Ascending aorta (tissue), 2 donors: ENCODE measurements around the gene OR6C2. TPM values are rescaled to one million over a fixed set of nuclear protein-coding genes. Genes with fewer than 3 reads are reported as not detected.
"Not testable (repeated sequence)": the region's sequence is repeated elsewhere in the genome, so short reads cannot be mapped to it uniquely, and the experiment has no call there.

Source experiments
- DNase-seq, 2 donors: peaks; one replicate each; pipeline ENCODE4 v3.0.0-alpha.2; 2019; ENCODE audit warnings: low spot score in 2 of 2
- H3K27ac ChIP-seq, 2 donors: fragments of 200-600 bp; sonication (generic); one replicate each; pipeline ENCODE4 v1.5.1; 2016 to 2017; ENCODE audit warnings: mild to moderate bottlenecking in 1 of 2
- H3K27me3 ChIP-seq: fragments of 200-600 bp; sonication (generic); one replicate; pipeline ENCODE4 v1.5.1; 2017
- H3K36me3 ChIP-seq, 2 donors: fragments of 200-600 bp; sonication (generic); one replicate each; pipeline ENCODE4 v1.5.1; 2016
- H3K4me1 ChIP-seq, 2 donors: fragments of 200-600 bp; sonication (generic); one replicate each; pipeline ENCODE4 v1.5.1; 2016 to 2017; ENCODE audit warnings: mild to moderate bottlenecking in 1 of 2
- H3K4me3 ChIP-seq, 2 donors: fragments of 200-600 bp; sonication (generic); one replicate each; pipeline ENCODE4 v1.5.1; 2016 to 2017; ENCODE audit warnings: mild to moderate bottlenecking in 1 of 2
- H3K9me3 ChIP-seq, 2 donors: fragments of 200-600 bp; sonication (generic); one replicate each; pipeline ENCODE4 v1.5.1; 2016
- intact Hi-C: fragments of 100-400 bp; cut with DNase I; formaldehyde crosslinking; loops from one replicate; pipeline ENCODE4 v1.15.1; 2023
- total RNA-seq: library from RNA; depleted of rRNA; stranded (reverse); fragments of >200 nt; gene quantifications from one replicate; pipeline ENCODE4 v1.1.0, GENCODE V29; 2016
- TF ChIP-seq, protein P1 (sequence below), 3 experiments: fragments of 200-600 bp in 2 of 3; fragments of 450-650 bp in 1 of 3; sonication (generic) in 2 of 3; IDR thresholded peaks; one replicate each; pipeline ENCODE4 v1.5.1; 2016 to 2019; ENCODE audit warnings: antibody characterized with exemption in 3 of 3, mild to moderate bottlenecking in 1 of 3, moderate library complexity in 1 of 3

The OR6C2 gene
- total RNA-seq, 1 donor from 2014 or later, result not detected

DNA sequence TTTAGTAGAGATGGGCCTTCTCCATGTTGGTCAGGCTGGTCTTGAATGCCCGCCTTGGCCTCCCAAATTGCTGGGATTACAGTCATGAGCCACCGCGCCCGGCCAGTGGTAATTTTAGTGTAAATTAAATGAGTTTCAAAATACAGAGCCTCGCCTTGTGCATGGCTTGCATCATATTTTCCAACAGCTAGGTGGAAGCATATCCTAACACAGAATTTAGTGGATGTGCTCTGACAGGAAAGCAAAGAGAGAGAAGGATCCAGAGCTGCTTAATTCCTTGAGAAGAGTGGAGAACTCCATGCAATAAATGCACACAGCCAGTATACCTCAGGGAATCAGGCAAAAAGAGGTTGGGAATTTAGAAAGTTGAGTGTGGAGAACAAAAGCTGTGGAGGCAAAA lies 2.5 kb downstream of the OR6C2 start:
- Histone ChIP-seq H3K27me3 (no peaks in the 10 kb centered on the region), H3K4me3 (no peak overlapping the region), H3K36me3 (no peaks in the 10 kb centered on the region), H3K9me3 (no peaks in the 10 kb centered on the region), H3K27ac (no peak overlapping the region), H3K4me1 (no peaks in the 10 kb centered on the region)
- TF ChIP-seq, protein P1, sequence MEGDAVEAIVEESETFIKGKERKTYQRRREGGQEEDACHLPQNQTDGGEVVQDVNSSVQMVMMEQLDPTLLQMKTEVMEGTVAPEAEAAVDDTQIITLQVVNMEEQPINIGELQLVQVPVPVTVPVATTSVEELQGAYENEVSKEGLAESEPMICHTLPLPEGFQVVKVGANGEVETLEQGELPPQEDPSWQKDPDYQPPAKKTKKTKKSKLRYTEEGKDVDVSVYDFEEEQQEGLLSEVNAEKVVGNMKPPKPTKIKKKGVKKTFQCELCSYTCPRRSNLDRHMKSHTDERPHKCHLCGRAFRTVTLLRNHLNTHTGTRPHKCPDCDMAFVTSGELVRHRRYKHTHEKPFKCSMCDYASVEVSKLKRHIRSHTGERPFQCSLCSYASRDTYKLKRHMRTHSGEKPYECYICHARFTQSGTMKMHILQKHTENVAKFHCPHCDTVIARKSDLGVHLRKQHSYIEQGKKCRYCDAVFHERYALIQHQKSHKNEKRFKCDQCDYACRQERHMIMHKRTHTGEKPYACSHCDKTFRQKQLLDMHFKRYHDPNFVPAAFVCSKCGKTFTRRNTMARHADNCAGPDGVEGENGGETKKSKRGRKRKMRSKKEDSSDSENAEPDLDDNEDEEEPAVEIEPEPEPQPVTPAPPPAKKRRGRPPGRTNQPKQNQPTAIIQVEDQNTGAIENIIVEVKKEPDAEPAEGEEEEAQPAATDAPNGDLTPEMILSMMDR (IDR thresholded peaks at IDR 0.05), result no peak
- no peak for DNase-seq
- intact Hi-C loops, result no loop called here

DNA sequence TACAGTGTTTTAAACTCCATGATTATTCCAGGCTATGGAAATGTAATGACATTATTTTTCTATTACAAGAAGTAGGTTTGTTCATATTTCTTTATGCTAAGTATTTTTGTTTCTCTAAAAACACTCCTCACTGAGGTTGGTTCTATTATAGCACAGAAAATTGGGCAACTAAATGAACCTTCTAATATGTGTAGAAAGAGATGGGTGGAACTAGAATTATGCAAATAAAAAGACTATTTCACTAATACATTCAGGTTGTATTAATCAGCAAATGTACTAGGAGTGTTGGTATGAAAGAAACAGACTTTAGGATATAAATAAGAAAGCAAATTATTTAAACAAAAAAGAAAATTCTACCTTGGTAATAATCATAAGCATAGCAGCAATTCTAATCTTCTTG lies 4.9 kb downstream of the OR6C2 start:
- Histone ChIP-seq H3K36me3 (no peaks in the 10 kb centered on the region), H3K27ac (no peak overlapping the region), H3K9me3 (no peaks in the 10 kb centered on the region), H3K27me3 (no peaks in the 10 kb centered on the region), H3K4me1 (no peaks in the 10 kb centered on the region), H3K4me3 (no peak overlapping the region)
- intact Hi-C loops, result no loop called here
- TF ChIP-seq, protein P1 (IDR thresholded peaks at IDR 0.05), result no peak
- no peak for DNase-seq

DNA sequence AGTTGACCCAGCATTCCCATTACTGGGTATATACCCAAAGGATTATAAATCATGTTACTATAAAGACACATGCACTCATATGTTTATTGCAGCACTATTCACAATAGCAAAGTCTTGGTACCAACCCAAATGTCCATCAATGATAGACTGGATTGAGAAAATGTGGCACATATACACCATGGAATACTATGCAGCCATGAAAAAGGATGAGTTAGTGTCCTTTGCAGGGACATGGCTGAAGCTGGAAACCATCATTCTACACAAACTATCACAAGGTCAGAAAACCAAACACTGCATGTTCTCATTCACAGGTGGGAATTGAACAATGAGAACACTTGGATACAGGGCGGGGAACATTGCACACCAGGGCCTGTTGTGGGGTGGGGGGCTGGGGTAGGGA lies 21.1 kb downstream of the OR6C2 start:
- DNase-seq, H3K27me3 ChIP-seq, H3K9me3 ChIP-seq, H3K4me1 ChIP-seq, H3K36me3 ChIP-seq, intact Hi-C loops, H3K27ac ChIP-seq, H3K4me3 ChIP-seq: not testable (repeated sequence)

DNA sequence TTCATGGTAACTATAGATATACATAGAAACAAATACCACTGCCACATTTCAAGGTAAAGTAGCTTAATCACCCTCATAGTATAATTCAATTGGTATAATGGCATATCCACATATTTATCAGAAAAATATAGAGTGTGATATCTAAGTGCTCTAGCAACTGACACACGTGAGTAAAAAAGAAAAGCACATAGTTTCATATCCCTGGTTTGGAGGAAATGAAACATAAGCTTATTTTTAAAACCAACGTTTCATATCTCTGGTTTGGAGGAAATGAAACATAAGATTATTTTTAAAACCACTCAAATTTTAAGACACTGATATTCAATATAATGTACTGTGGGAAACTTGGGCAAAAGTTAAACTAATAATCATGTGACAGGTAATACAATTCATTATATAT lies 24.0 kb downstream of the OR6C2 start:
- H3K9me3 ChIP-seq, result no peaks in the 10 kb centered on the region
- no peaks in the 10 kb centered on the region for H3K4me1 ChIP-seq
- H3K4me3 ChIP-seq, result no peak overlapping the region
- no peak overlapping the region for H3K27ac ChIP-seq
- TF ChIP-seq, protein P1 (IDR thresholded peaks at IDR 0.05), result no peak
- no peaks in the 10 kb centered on the region for H3K27me3 ChIP-seq
- intact Hi-C loops, result no loop called here
- no peak for DNase-seq
- no peaks in the 10 kb centered on the region for H3K36me3 ChIP-seq

DNA sequence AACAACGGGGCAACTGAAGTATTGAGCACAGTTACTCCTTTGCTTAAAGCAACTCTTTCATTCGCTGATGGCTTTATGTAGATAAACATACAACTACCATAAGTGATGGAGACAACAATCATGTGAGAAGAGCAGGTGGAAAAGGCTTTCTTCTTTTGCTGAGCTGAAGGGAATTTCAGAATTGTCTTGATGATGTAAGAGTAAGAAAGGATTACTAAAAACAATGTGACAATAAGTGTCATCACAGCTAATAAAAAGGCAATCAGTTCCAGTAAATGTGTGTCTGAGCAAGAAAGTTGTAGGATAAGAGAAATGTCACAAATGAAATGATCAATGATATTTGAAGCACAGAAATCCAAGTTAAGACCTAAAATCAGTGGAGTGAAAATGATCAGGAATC lies 25.4 kb downstream of the OR6C2 start:
- no peak overlapping the region for H3K27ac ChIP-seq
- H3K4me1 ChIP-seq, result no peaks in the 10 kb centered on the region
- TF ChIP-seq, protein P1 (IDR thresholded peaks at IDR 0.05), result no peak
- DNase-seq, result no peak
- H3K9me3 ChIP-seq, result no peaks in the 10 kb centered on the region
- no peaks in the 10 kb centered on the region for H3K27me3 ChIP-seq
- no peaks in the 10 kb centered on the region for H3K36me3 ChIP-seq
- intact Hi-C loops, result no loop called here
- H3K4me3 ChIP-seq, result no peak overlapping the region

DNA sequence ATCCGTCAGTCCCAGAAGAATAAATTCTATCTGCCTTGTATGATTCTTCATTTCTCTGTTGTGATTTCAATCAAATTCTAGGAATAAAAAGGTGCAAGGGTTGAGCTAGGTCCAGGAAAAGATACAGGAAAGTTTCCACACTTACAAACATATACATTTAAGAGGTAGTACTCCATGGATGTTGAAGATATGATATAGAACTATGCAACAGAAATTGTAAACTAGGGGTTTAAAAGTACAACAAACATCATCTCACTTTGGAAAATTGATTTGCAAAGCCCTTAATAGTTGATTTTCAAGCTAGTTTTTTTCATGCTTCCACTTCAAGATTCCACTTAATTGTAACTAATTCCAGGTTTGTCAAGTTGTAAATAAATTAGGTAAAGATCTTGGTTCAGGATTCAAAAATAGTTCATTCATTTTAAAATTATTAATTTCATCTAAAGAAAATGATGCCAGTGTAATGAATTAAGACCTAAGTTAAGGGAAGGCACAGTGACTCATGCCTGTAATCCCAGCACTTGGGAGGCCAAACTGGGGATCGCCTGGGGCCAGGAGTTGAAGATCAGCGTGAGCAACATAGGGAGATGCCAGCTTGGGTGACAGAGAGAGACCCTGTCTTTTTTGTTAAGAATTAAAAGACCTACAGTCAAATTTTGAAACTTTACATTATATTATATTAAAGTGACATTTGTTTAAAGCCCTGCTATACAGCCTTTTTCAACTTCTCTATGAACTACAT lies 26.4 kb downstream of the OR6C2 start, which contains the start of gene OR6C70:
Gene OR6C70, minus strand, starts transcription at position 51 of the 742 bp plus-strand sequence. Its CDS starts 0 bp downstream, at position 51.
- Histone ChIP-seq H3K9me3 (no peaks in the 10 kb centered on the region), H3K4me1 (no peaks in the 10 kb centered on the region), H3K27ac (no peak within 1 kb of the TSS), H3K27me3 (no peaks in the 10 kb centered on the region), H3K4me3 (no peak within 1 kb of the TSS), H3K36me3 (no peaks in the 10 kb centered on the region)
- DNase-seq, result no peak
- TF ChIP-seq, protein P1 (IDR thresholded peaks at IDR 0.05), result no peak
- intact Hi-C loops, result no loop called here
